H1 (cell line): Measurements from ENCODE around the gene RIMKLA. TPM values are rescaled to one million over a fixed set of nuclear protein-coding genes. Genes with fewer than 3 reads are reported as not detected.

Source experiments
- NANOG ChIP-seq: IDR thresholded peaks from 2 replicates; pipeline ENCODE4 v1.6.1; 2011; ENCODE audit warnings: low read length, low read depth, mild to moderate bottlenecking, inconsistent platforms; ENCODE audit not compliant: insufficient read depth, poor library complexity, severe bottlenecking
- RNF2 ChIP-seq: fragments of 200-900, 300-1000 bp; sonication (generic); IDR thresholded peaks from 2 replicates; pipeline ENCODE4 v1.7.1; 2016; ENCODE audit warnings: borderline replicate concordance, low read depth, mild to moderate bottlenecking, antibody characterized with exemption, low read length; ENCODE audit not compliant: poor library complexity, severe bottlenecking; ENCODE audit errors: missing control alignments
- SP2 ChIP-seq: IDR thresholded peaks from 2 replicates; pipeline ENCODE4 v1.6.1; 2012; ENCODE audit warnings: mild to moderate bottlenecking, low read length, inconsistent platforms
- polyA plus RNA-seq, 7 experiments: library from polyadenylated mRNA; depleted of rRNA in 3 of 7; stranded (reverse) in 5 of 7; unstranded in 2 of 7; fragments of >200 nt in 5 of 7; fragments of 200-250 nt in 2 of 7; gene quantifications; 1 replicate in 5 of 7; 2 replicates in 1 of 7; 4 replicates in 1 of 7; pipeline versions ENCODE4 v1.2.1 to v1.2.3, GENCODE V29; 2011 to 2013; ENCODE audit warnings: missing spikeins in 2 of 7, mixed read lengths in 2 of 7
- total RNA-seq: library from RNA; stranded (reverse); fragmentation: NEBNext Ultra II Directional; extraction: Animal tissue kit (Norgen Biotek cat#: 25700); gene quantifications from 2 replicates; pipeline ENCODE4 v1.2.1, GENCODE V29; 2021

The RIMKLA gene
- total and polyA plus RNA-seq, 2 of the 8 experiments (the other 6 are each of a cell fraction or from before 2014, with no cell fraction given): 3.2 to 5.8 TPM

DNA sequence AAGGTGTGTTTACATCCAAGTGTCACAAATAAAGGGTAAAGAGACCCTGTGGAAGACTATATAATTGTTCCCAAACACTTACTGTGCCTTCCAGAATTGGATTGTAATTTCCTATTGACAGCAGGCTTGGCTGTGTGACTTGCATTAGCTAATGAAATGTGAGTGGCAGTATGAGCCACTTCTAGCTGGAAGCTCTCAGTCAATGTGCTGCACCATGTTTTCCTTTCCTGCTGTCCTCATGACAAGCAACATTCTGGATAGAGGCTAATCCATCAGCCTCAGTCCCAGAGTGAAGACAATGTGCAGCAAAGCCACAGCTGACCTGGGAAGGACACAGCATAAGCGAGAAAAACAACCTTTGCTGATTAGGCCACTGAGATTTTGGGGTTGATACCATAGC is 39.7 kb upstream of the RIMKLA start (continued):
- no peak for TF ChIP-seq RNF2
- TF ChIP-seq NANOG: no peak
- no peak for TF ChIP-seq SP2
